K562 (cell line): Measurements from ENCODE around the gene FBL. TPM values are rescaled to one million over a fixed set of nuclear protein-coding genes. Genes with fewer than 3 reads are reported as not detected.

Source experiments
- BACH1 ChIP-seq: fragments of 200-800 bp; sonication (Bioruptor generic); IDR thresholded peaks from 2 replicates; pipeline ENCODE4 v1.6.1; 2016; ENCODE audit warnings: missing genetic modification characterization, missing compliant biosample characterization
- CEBPZ ChIP-seq: fragments of 150-350 bp; IDR thresholded peaks from 2 replicates; pipeline ENCODE4 v1.6.1; 2014; ENCODE audit warnings: low read depth, mild to moderate bottlenecking, low read length, borderline replicate concordance
- DACH1 ChIP-seq: fragments of 450-650 bp; IDR thresholded peaks from 2 replicates; pipeline ENCODE4 v1.6.1; 2018; ENCODE audit not compliant: partially characterized antibody
- FOXJ2 ChIP-seq: fragments of 200-800 bp; sonication (Bioruptor generic); IDR thresholded peaks from 2 replicates; pipeline ENCODE4 v1.6.1; 2016; ENCODE audit warnings: missing genetic modification characterization, missing compliant biosample characterization
- HBP1 ChIP-seq: fragments of 450-650 bp; formaldehyde crosslinking; IDR thresholded peaks from 2 replicates; pipeline ENCODE4 v1.4.0; 2022; ENCODE audit warnings: missing genetic modification characterization
- ILK ChIP-seq: fragments of 450-650 bp; IDR thresholded peaks from 2 replicates; pipeline ENCODE4 v1.6.1; 2016; ENCODE audit warnings: missing genetic modification characterization, low read depth, mild to moderate bottlenecking, missing compliant biosample characterization, moderate library complexity, borderline replicate concordance
- LARP7 ChIP-seq: fragments of 450-650 bp; IDR thresholded peaks from 2 replicates; pipeline ENCODE4 v1.6.1; 2016
- MTA2 ChIP-seq: fragments of 450-650 bp; IDR thresholded peaks from 2 replicates; pipeline ENCODE4 v1.6.1; 2016; ENCODE audit warnings: low read depth
- PBX2 ChIP-seq, 2 experiments: IDR thresholded peaks in 1 of 2; conservative IDR thresholded peaks in 1 of 2; 2 replicates each; pipeline ENCODE4 v1.6.1; 2016; ENCODE audit warnings: low read depth in 2 of 2, mild to moderate bottlenecking in 1 of 2, missing compliant biosample characterization in 1 of 2, missing genetic modification characterization in 1 of 2, moderate library complexity in 1 of 2
- RNF2 ChIP-seq: sonication (generic); IDR thresholded peaks from 2 replicates; pipeline ENCODE4 v1.6.1; 2016
- SIRT6 ChIP-seq: IDR thresholded peaks from one replicate; pipeline ENCODE4 v1.6.1; 2012; ENCODE audit warnings: low read depth, mild to moderate bottlenecking, control low read depth, inconsistent platforms, low read length, moderate library complexity
- VEZF1 ChIP-seq: fragments of 200-800 bp; sonication (Bioruptor generic); IDR thresholded peaks from 2 replicates; pipeline ENCODE4 v1.6.1; 2017; ENCODE audit warnings: missing genetic modification characterization, missing compliant biosample characterization
- ZBTB2 ChIP-seq: fragments of 450-650 bp; IDR thresholded peaks from 2 replicates; pipeline ENCODE4 v1.6.1; 2016; ENCODE audit warnings: antibody characterized with exemption
- ZNF224 ChIP-seq: sonication (generic); formaldehyde crosslinking; IDR thresholded peaks from 2 replicates; pipeline ENCODE4 v1.8.0; 2022; ENCODE audit warnings: mild to moderate bottlenecking, missing genetic modification reagents
- polyA plus RNA-seq, 8 experiments: library from polyadenylated mRNA; depleted of rRNA in 4 of 8; stranded (reverse) in 5 of 8; unstranded in 3 of 8; fragments of >200 nt; fragmentation: Nextera tagmentation in 2 of 8; fragmentation: Illumina TruSeq in 1 of 8; extraction: Ambion mirVana in 2 of 8; extraction: Trizol in 1 of 8; gene quantifications; 2 replicates each; pipeline versions ENCODE4 v1.2.1 to v1.2.3, GENCODE V29; 2011 to 2014; ENCODE audit warnings: inconsistent platforms in 1 of 8, missing spikeins in 1 of 8
- total RNA-seq, 7 experiments: library from RNA; depleted of rRNA in 6 of 7; stranded (reverse); fragments of >200 nt in 6 of 7; fragmentation: Illumina TruSeq in 2 of 7; extraction: Trizol in 2 of 7; gene quantifications; 2 replicates each; pipeline versions ENCODE4 v1.2.1 to v1.2.3, GENCODE V29; 2011 to 2021; ENCODE audit warnings: low replicate concordance in 1 of 7

Gene FBL
- total and polyA plus RNA-seq, 9 of the 15 experiments (the other 6 are each of a cell fraction or from before 2014, with no cell fraction given) = 201 to 1,696 (median 696) TPM

GRCh38 chr19:39846678-39847486 is 703 bp upstream of the FBL start (continued):
- TF ChIP-seq ZBTB2 = peak; percentile 55; the same call in 1 of the 2 replicates
- TF ChIP-seq VEZF1 (CRISPR knock-in tag) = peak; percentile 51
- TF ChIP-seq SIRT6 = no peak
- TF ChIP-seq LARP7 = no peak
- TF ChIP-seq CEBPZ = no peak
- TF ChIP-seq ILK (tag) = no peak
- TF ChIP-seq RNF2 = no peak
- TF ChIP-seq MTA2 = peak; percentile 73
- TF ChIP-seq HBP1 (CRISPR knock-in tag) = no peak
- no peak for TF ChIP-seq FOXJ2 (tag)
- TF ChIP-seq BACH1 = no peak
- no peak for TF ChIP-seq ZNF224 (CRISPR knock-in tag)
- TF ChIP-seq DACH1 = no peak
- TF ChIP-seq PBX2 (CRISPR knock-in tag; IDR thresholded peaks at IDR 0.05; ENCODE audit: low read depth) = no peak
- no peak for TF ChIP-seq PBX2 (tag; conservative IDR thresholded peaks at IDR 0.05; ENCODE audit: low read depth)
